ENCODE data around the gene TNFRSF14.

GRCh38 chr1:2523891-2524609, 32.1 kb upstream of the TNFRSF14 start:
- TF ChIP-seq, protein P1, sequence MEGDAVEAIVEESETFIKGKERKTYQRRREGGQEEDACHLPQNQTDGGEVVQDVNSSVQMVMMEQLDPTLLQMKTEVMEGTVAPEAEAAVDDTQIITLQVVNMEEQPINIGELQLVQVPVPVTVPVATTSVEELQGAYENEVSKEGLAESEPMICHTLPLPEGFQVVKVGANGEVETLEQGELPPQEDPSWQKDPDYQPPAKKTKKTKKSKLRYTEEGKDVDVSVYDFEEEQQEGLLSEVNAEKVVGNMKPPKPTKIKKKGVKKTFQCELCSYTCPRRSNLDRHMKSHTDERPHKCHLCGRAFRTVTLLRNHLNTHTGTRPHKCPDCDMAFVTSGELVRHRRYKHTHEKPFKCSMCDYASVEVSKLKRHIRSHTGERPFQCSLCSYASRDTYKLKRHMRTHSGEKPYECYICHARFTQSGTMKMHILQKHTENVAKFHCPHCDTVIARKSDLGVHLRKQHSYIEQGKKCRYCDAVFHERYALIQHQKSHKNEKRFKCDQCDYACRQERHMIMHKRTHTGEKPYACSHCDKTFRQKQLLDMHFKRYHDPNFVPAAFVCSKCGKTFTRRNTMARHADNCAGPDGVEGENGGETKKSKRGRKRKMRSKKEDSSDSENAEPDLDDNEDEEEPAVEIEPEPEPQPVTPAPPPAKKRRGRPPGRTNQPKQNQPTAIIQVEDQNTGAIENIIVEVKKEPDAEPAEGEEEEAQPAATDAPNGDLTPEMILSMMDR (IDR thresholded peaks at IDR 0.05): no peak
- no peak for TF ChIP-seq ZFX (IDR thresholded peaks at IDR 0.05; ENCODE audit: borderline replicate concordance)

Data from 22Rv1 (cell line).